Activated CD8-positive, alpha-beta T cell treated with anti-CD3 and anti-CD28 coated beads, Interleukin-2, amount 10 ng/mL, durations not matched to agents 7 days and 5 days (primary cell): Measurements from ENCODE around the gene LTBR. TPM values are rescaled to one million over a fixed set of nuclear protein-coding genes. Genes with fewer than 3 reads are reported as not detected.

ENCODE experiments used
- ATAC-seq: fragments of 150-1000 bp; cut with Tn5 transposase; one replicate; pipeline ENCODE4 v1.10.0; 2021; ENCODE audit warnings: moderate library complexity
- CTCF ChIA-PET: fragments of 350-600 bp; sonication (Branson Sonifier 250); formaldehyde crosslinking; loops from one replicate; lab custom pipeline; 2021; ENCODE audit warnings: antibody characterized with exemption; lab: Charles Lee
- POLR2A ChIA-PET: fragments of 350-600 bp; sonication (Branson Sonifier 250); formaldehyde crosslinking; loops from one replicate; lab custom pipeline; 2021; ENCODE audit warnings: antibody characterized with exemption; lab: Charles Lee
- DNase-seq: peaks from one replicate; pipeline ENCODE4 v3.0.0-alpha.2; 2020
- H3K27ac Mint-ChIP-seq: one replicate; pipeline ENCODE4 v1.8.0; 2021; ENCODE audit warnings: mild to moderate bottlenecking, mixed read lengths
- H3K27me3 Mint-ChIP-seq: one replicate; pipeline ENCODE4 v1.8.0; 2021; ENCODE audit warnings: low read depth, mixed read lengths
- H3K36me3 Mint-ChIP-seq: one replicate; pipeline ENCODE4 v1.8.0; 2021; ENCODE audit warnings: low read depth, mixed read lengths
- H3K4me1 Mint-ChIP-seq: one replicate; pipeline ENCODE4 v1.8.0; 2021; ENCODE audit warnings: low read depth, mixed read lengths
- H3K4me3 Mint-ChIP-seq: one replicate; pipeline ENCODE4 v1.8.0; 2021; ENCODE audit warnings: mild to moderate bottlenecking, mixed read lengths
- H3K9me3 Mint-ChIP-seq: one replicate; pipeline ENCODE4 v1.8.0; 2022; ENCODE audit warnings: mixed read lengths; ENCODE audit not compliant: insufficient read depth
- total RNA-seq, 2 experiments: library from RNA; stranded (reverse); gene quantifications; one replicate each; pipeline ENCODE4 v1.2.3, GENCODE V29; 2021

LTBR gene
- total RNA-seq, 2 experiments from 2014 or later, result 0.34 TPM; not detected in 1

GRCh38 chr12:6347367-6348338 lies 36.3 kb upstream of the LTBR start:
- ChIA-PET CTCF (interaction anchor here (0.6 to 3.1 kb wide), 4 partner anchors 12 to 27 kb away, joined by 3 to 30 read pairs (median 6); no protein-coding TSS in a partner anchor), POLR2A (interaction anchor here (1.4 kb wide), 1 partner anchor 8 kb away, joined by 5 read pairs; no protein-coding TSS in a partner anchor)
- Mint-ChIP-seq H3K4me3 (no peak overlapping the region), H3K4me1 (peaks cover 44% of the 10 kb centered on the region), H3K9me3 (no peaks in the 10 kb centered on the region), H3K27ac (peak overlapping the region; percentile 55), H3K27me3 (no peaks in the 10 kb centered on the region), H3K36me3 (no peaks in the 10 kb centered on the region)
- DNase-seq (peak; percentile 38), ATAC-seq (peak; percentile 45)

- peaks cover 5% of the 10 kb centered on the region for H3K27me3 Mint-ChIP-seq
- ChIA-PET POLR2A (interaction anchor here (1.0 kb wide), 1 partner anchor 21 kb away, joined by 3 read pairs; no protein-coding TSS in a partner anchor), CTCF (interaction anchor here (1.1 kb wide), 1 partner anchor 15 kb away, joined by 3 read pairs; no protein-coding TSS in a partner anchor)
- no peaks in the 10 kb centered on the region for H3K9me3 Mint-ChIP-seq
- H3K27ac Mint-ChIP-seq, result no peak overlapping the region
- DNase-seq, result no peak
- ATAC-seq, result no peak
- H3K4me3 Mint-ChIP-seq, result no peak overlapping the region
- no peaks in the 10 kb centered on the region for H3K36me3 Mint-ChIP-seq
- peaks cover 21% of the 10 kb centered on the region for H3K4me1 Mint-ChIP-seq
Observed at GRCh38 chr12:6351622-6352021, 32.3 kb upstream of the LTBR start.

GRCh38 chr12:6352193-6353173 lies 31.5 kb upstream of the LTBR start:
- DNase-seq, result no peak
- Mint-ChIP-seq H3K4me3 (no peak overlapping the region), H3K27me3 (peaks cover 9% of the 10 kb centered on the region), H3K27ac (no peak overlapping the region), H3K36me3 (no peaks in the 10 kb centered on the region), H3K9me3 (no peaks in the 10 kb centered on the region), H3K4me1 (peaks cover 13% of the 10 kb centered on the region)
- ChIA-PET POLR2A (interaction anchor here (0.7 to 1.1 kb wide), 3 partner anchors 20 to 108 kb away, joined by 3 read pairs; no protein-coding TSS in a partner anchor), CTCF (interaction anchor here (1.1 kb wide), 1 partner anchor 14 kb away, joined by 3 read pairs; no protein-coding TSS in a partner anchor)
- ATAC-seq, result no peak

GRCh38 chr12:6354495-6355393 lies 29.2 kb upstream of the LTBR start:
- H3K27ac Mint-ChIP-seq, result no peak overlapping the region
- ATAC-seq, result no peak
- ChIA-PET CTCF (interaction anchor here (1.5 to 4.0 kb wide), 2 partner anchors 11 to 13 kb away, joined by 7 to 20 read pairs; no protein-coding TSS in a partner anchor), POLR2A (no interaction called here)
- H3K9me3 Mint-ChIP-seq, result no peaks in the 10 kb centered on the region
- peaks cover 7% of the 10 kb centered on the region for H3K4me1 Mint-ChIP-seq
- H3K36me3 Mint-ChIP-seq, result no peaks in the 10 kb centered on the region
- DNase-seq, result no peak
- peaks cover 13% of the 10 kb centered on the region for H3K27me3 Mint-ChIP-seq
- no peak overlapping the region for H3K4me3 Mint-ChIP-seq

GRCh38 chr12:6355491-6356373 lies 28.2 kb upstream of the LTBR start:
- no peak overlapping the region for H3K27ac Mint-ChIP-seq
- peaks cover 13% of the 10 kb centered on the region for H3K27me3 Mint-ChIP-seq
- ChIA-PET POLR2A (interaction anchor here (1.0 kb wide), 1 partner anchor 10 kb away, joined by 3 read pairs; no protein-coding TSS in a partner anchor), CTCF (interaction anchor here (0.7 to 4.0 kb wide), 6 partner anchors 10 to 21 kb away, joined by 3 to 20 read pairs (median 6); no protein-coding TSS in a partner anchor)
- H3K36me3 Mint-ChIP-seq, result no peaks in the 10 kb centered on the region
- peaks cover 7% of the 10 kb centered on the region for H3K4me1 Mint-ChIP-seq
- DNase-seq, result no peak
- ATAC-seq, result no peak
- H3K9me3 Mint-ChIP-seq, result no peaks in the 10 kb centered on the region
- H3K4me3 Mint-ChIP-seq, result no peak overlapping the region

- H3K27ac Mint-ChIP-seq, result no peak overlapping the region
Observed at GRCh38 chr12:6356374-6356820, 27.6 kb upstream of the LTBR start.

GRCh38 chr12:6358881-6359280 lies 25.1 kb upstream of the LTBR start:
- Mint-ChIP-seq H3K36me3 (no peaks in the 10 kb centered on the region), H3K9me3 (no peaks in the 10 kb centered on the region), H3K27ac (no peak overlapping the region), H3K4me1 (peaks cover 23% of the 10 kb centered on the region), H3K27me3 (peaks cover 13% of the 10 kb centered on the region), H3K4me3 (no peak overlapping the region)
- ATAC-seq (no peak), DNase-seq (no peak)
- CTCF ChIA-PET, result interaction anchor here (0.8 to 4.0 kb wide), 4 partner anchors 8 to 36 kb away, joined by 3 to 20 read pairs (median 3); no protein-coding TSS in a partner anchor
- POLR2A ChIA-PET, result no interaction called here

More at GRCh38 chr12:6356374-6356820, 27.6 kb upstream of the LTBR start:
- DNase-seq (no peak), ATAC-seq (no peak)
- ChIA-PET CTCF (interaction anchor here (0.7 to 4.0 kb wide), 5 partner anchors 11 to 21 kb away, joined by 3 to 20 read pairs (median 5); no protein-coding TSS in a partner anchor), POLR2A (interaction anchor here (1.0 kb wide), 1 partner anchor 10 kb away, joined by 3 read pairs; no protein-coding TSS in a partner anchor)
- Mint-ChIP-seq H3K4me3 (no peak overlapping the region), H3K27me3 (peaks cover 13% of the 10 kb centered on the region), H3K4me1 (peaks cover 12% of the 10 kb centered on the region), H3K36me3 (no peaks in the 10 kb centered on the region), H3K9me3 (no peaks in the 10 kb centered on the region)

GRCh38 chr12:6360080-6360571 lies 23.8 kb upstream of the LTBR start:
- H3K4me3 Mint-ChIP-seq, result no peak overlapping the region
- no peak overlapping the region for H3K27ac Mint-ChIP-seq
- H3K9me3 Mint-ChIP-seq, result no peaks in the 10 kb centered on the region
- H3K4me1 Mint-ChIP-seq, result peaks cover 23% of the 10 kb centered on the region
- CTCF ChIA-PET, result interaction anchor here (1.0 to 1.6 kb wide), 3 partner anchors 14 to 27 kb away, joined by 4 to 9 read pairs (median 5); no protein-coding TSS in a partner anchor
- ATAC-seq (no peak), DNase-seq (no peak)
- POLR2A ChIA-PET, result no interaction called here
- peaks cover 13% of the 10 kb centered on the region for H3K27me3 Mint-ChIP-seq
- H3K36me3 Mint-ChIP-seq, result no peaks in the 10 kb centered on the region
